Right lobe of liver (tissue), 6 donors: ENCODE measurements around the gene ERBIN. TPM values are rescaled to one million over a fixed set of nuclear protein-coding genes. Genes with fewer than 3 reads are reported as not detected.

Experiments
- ATAC-seq, 4 donors: fragments of 200-7000 bp; cut with Tn5 transposase; one replicate each; pipeline ENCODE4 v1.9.1; 2020; ENCODE audit warnings: mild to moderate bottlenecking in 4 of 4, moderate library complexity in 4 of 4
- DNase-seq, 3 donors: peaks; one replicate each; pipeline ENCODE4 v3.0.0-alpha.2; 2020
- H3K27ac ChIP-seq, 3 donors: fragments of 200-600 bp; one replicate each; pipeline ENCODE4 v1.8.0; 2022
- H3K27me3 ChIP-seq, 2 donors: fragments of 200-600 bp; one replicate each; pipeline ENCODE4 v1.8.0; 2022
- H3K36me3 ChIP-seq, 4 donors: fragments of 200-600 bp; sonication (generic) in 1 of 4; one replicate each; pipeline versions ENCODE4 v1.5.1 to v1.8.0; 2017 to 2022; ENCODE audit warnings: control low read depth in 1 of 4
- H3K4me1 ChIP-seq, 4 donors: fragments of 200-600 bp; sonication (generic) in 1 of 4; one replicate each; pipeline versions ENCODE4 v1.5.1 to v1.8.0; 2017 to 2022; ENCODE audit warnings: control low read depth in 1 of 4
- H3K4me3 ChIP-seq, 3 donors: fragments of 200-600 bp; one replicate each; pipeline ENCODE4 v1.8.0; 2022
- H3K9me3 ChIP-seq, 4 donors: fragments of 200-600 bp; sonication (generic) in 1 of 4; one replicate each; pipeline versions ENCODE4 v1.5.1 to v1.8.0; 2017 to 2022; ENCODE audit warnings: control low read depth in 1 of 4
- CTCF ChIP-seq, 4 donors: fragments of 200-600 bp in 3 of 4; fragments of 450-650 bp in 1 of 4; IDR thresholded peaks; one replicate each; pipeline versions ENCODE4 v1.5.1 to v1.8.0; 2016 to 2022; ENCODE audit warnings: antibody characterized with exemption in 4 of 4, mild to moderate bottlenecking in 2 of 4
- POLR2A ChIP-seq: fragments of 450-650 bp; IDR thresholded peaks from one replicate; pipeline ENCODE4 v1.6.1; 2017; ENCODE audit warnings: antibody characterized with exemption, mild to moderate bottlenecking
- WGBS: methylation state at CpG from one replicate; pipeline ENCODE4 v1.1.6; 2018; ENCODE audit warnings: low coverage, low lambda C conversion rate; ENCODE audit not compliant: insufficient coverage; ENCODE audit errors: missing lambda C conversion rate; 5-methylcytosine and 5-hydroxymethylcytosine counted together
- intact Hi-C, 2 donors: fragments of 100-400 bp; cut with DNase I; formaldehyde crosslinking; loops; one replicate each; pipeline versions ENCODE4 v1.11.2 to v1.14.1; 2022
- total RNA-seq, 6 experiments: library from RNA; depleted of rRNA in 2 of 6; stranded (reverse); fragments of >200 nt in 2 of 6; fragmentation: NEBNext Ultra II Directional in 3 of 6; extraction: Animal tissue kit (Norgen Biotek cat#: 25700) in 3 of 6; gene quantifications; one replicate each; pipeline versions ENCODE4 v1.1.0 to v1.2.4, GENCODE V29; 2016 to 2023
- donor health status: DM: no; HTN: yes; CAD: no.
- donor health status: DM: no; HTN: no; CAD: no.
- donor health status: DM: no; HTN: no; CAD: no.
- donor health status: DM: no; HTN: yes; CAD: no.
- donor health status: DM: no; HTN: yes; CAD: no.

ERBIN gene
- total RNA-seq, 6 experiments from 2014 or later, result 31.0 to 45.3 (median 32.8) TPM

GRCh38 chr5:65978251-65978650 lies 51.9 kb downstream of the ERBIN start:
- no peak for TF ChIP-seq CTCF (IDR thresholded peaks at IDR 0.05)
- TF ChIP-seq POLR2A, result no peak
- Histone ChIP-seq H3K36me3 (no peaks in the 10 kb centered on the region), H3K4me3 (no peak overlapping the region), H3K9me3 (no peaks in the 10 kb centered on the region), H3K27me3 (no peaks in the 10 kb centered on the region), H3K27ac (no peak overlapping the region), H3K4me1 (peaks cover 0 to 11% (median 0%) of the 10 kb centered on the region in 4 donors)
- no peak for DNase-seq
- no peak for ATAC-seq
- WGBS, result 94% methylated on average over 3 of the region's 3 CpGs
- intact Hi-C loops, result no loop called here

GRCh38 chr5:65981548-65981947 lies 55.2 kb downstream of the ERBIN start:
- Histone ChIP-seq H3K9me3 (no peaks in the 10 kb centered on the region), H3K27me3 (no peaks in the 10 kb centered on the region), H3K36me3 (no peaks in the 10 kb centered on the region), H3K27ac (no peak overlapping the region), H3K4me1 (peaks cover 0 to 28% (median 9%) of the 10 kb centered on the region in 4 donors), H3K4me3 (no peak overlapping the region)
- ATAC-seq (no peak), DNase-seq (no peak)
- WGBS, result 78% methylated on average over 1 of the region's 1 CpG
- no peak for TF ChIP-seq POLR2A
- TF ChIP-seq CTCF (IDR thresholded peaks at IDR 0.05), result no peak
- intact Hi-C loops, result no loop called here

GRCh38 chr5:65981969-65982619 lies 55.7 kb downstream of the ERBIN start:
- Histone ChIP-seq H3K9me3 (no peaks in the 10 kb centered on the region), H3K36me3 (no peaks in the 10 kb centered on the region), H3K4me3 (no peak overlapping the region), H3K27ac (no peak overlapping the region), H3K4me1 (peaks cover 0 to 34% (median 9%) of the 10 kb centered on the region in 4 donors), H3K27me3 (no peaks in the 10 kb centered on the region)
- TF ChIP-seq POLR2A (no peak), CTCF (IDR thresholded peaks at IDR 0.05) (no peak)
- intact Hi-C loops, result no loop called here
- no peak for ATAC-seq
- no peak for DNase-seq
- 97% methylated on average over 3 of the region's 3 CpGs for WGBS

GRCh38 chr5:65982635-65983034 lies 56.3 kb downstream of the ERBIN start:
- intact Hi-C loops, result no loop called here
- no peak for ATAC-seq
- no peaks in the 10 kb centered on the region for H3K36me3 ChIP-seq
- DNase-seq, result no peak
- 100% methylated on average over 1 of the region's 1 CpG for WGBS
- TF ChIP-seq CTCF (IDR thresholded peaks at IDR 0.05) (no peak), POLR2A (no peak)
- no peak overlapping the region for H3K4me3 ChIP-seq
- H3K27ac ChIP-seq, result no peak overlapping the region
- H3K4me1 ChIP-seq, result peaks cover 0 to 34% (median 9%) of the 10 kb centered on the region in 4 donors
- no peaks in the 10 kb centered on the region for H3K27me3 ChIP-seq
- no peaks in the 10 kb centered on the region for H3K9me3 ChIP-seq
